Measurements from ENCODE around the gene MRPL32. TPM values are rescaled to one million over a fixed set of nuclear protein-coding genes. Genes with fewer than 3 reads are reported as not detected.

The MRPL32 gene
- total RNA-seq, 2 donors from 2014 or later = 48.3 to 65.7 TPM

DNA sequence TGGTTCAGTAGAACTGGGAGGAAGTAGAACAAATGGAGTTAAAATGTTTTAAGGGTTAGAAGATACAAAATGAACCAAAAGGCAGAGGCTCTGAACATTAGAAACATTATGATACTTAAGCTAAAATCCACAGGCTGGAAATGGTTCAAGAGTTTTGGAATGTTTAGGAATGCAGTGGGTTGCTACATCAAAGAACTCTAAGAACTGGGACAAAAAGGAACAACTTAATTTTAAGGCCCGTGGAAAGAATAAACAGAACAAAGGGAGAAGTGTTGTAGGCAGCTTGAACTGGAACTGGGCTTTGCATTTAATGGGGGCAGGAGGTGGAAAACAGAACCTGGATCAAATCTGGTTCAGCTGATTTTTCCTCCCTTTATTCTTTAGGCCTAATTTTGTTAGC, 16.8 kb upstream of the MRPL32 start:
- H3K36me3 ChIP-seq = no peaks in the 10 kb centered on the region
- intact Hi-C loops (cut with DNase I) = no loop called here
- no peak overlapping the region for H3K4me3 ChIP-seq
- no peaks in the 10 kb centered on the region for H3K27me3 ChIP-seq (replicated peaks; ENCODE audit: insufficient read depth)
- TF ChIP-seq, protein P1, sequence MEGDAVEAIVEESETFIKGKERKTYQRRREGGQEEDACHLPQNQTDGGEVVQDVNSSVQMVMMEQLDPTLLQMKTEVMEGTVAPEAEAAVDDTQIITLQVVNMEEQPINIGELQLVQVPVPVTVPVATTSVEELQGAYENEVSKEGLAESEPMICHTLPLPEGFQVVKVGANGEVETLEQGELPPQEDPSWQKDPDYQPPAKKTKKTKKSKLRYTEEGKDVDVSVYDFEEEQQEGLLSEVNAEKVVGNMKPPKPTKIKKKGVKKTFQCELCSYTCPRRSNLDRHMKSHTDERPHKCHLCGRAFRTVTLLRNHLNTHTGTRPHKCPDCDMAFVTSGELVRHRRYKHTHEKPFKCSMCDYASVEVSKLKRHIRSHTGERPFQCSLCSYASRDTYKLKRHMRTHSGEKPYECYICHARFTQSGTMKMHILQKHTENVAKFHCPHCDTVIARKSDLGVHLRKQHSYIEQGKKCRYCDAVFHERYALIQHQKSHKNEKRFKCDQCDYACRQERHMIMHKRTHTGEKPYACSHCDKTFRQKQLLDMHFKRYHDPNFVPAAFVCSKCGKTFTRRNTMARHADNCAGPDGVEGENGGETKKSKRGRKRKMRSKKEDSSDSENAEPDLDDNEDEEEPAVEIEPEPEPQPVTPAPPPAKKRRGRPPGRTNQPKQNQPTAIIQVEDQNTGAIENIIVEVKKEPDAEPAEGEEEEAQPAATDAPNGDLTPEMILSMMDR (IDR thresholded peaks at IDR 0.05) = no peak
- TF ChIP-seq POLR2AphosphoS5 (IDR thresholded peaks at IDR 0.05) (no peak), POLR2A (IDR thresholded peaks at IDR 0.05) (no peak)
- DNase-seq (ENCODE audit: low spot score) = no peak
- 10% methylated on average over 1 of the region's 1 CpG for WGBS
- H3K9me3 ChIP-seq = no peaks in the 10 kb centered on the region
- no peaks in the 10 kb centered on the region for H3K4me1 ChIP-seq (replicated peaks)
- no peak overlapping the region for H3K27ac ChIP-seq

DNA sequence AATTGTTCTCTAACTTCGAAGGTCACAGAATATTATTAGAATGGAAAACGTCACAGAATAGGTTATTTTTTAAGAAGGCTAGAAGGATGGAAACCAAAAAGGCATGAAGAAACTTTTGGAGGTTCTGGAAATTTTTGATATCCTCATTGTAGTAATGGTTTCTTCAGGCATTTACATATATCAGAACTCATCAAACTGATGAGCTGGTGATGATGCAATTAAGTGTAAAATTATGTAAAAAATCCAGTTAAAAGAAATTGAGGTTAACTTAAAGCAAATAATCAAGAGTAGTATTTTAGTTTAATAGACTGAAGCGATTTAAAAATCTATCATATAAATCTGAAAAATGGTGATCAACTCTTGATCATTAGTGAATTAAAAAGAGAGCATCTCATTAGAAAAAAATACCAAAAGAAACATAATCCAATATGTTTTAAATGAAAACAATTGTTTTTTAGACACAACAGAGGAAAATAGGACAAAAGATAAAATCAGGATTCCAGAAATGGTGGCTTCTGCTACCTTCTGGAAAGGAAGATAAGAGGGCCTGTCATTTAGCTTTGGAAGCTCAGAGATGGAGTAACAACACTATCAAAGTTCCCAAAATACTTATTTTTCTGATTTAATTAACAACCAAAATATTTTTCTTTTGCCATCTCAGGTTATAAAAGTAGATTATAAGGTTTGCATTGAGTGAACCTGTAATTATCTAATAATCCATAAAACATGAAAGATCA, 10.0 kb upstream of the MRPL32 start:
- 91% methylated on average over 3 of the region's 3 CpGs for WGBS
- TF ChIP-seq, protein P1 (IDR thresholded peaks at IDR 0.05) = no peak

DNA sequence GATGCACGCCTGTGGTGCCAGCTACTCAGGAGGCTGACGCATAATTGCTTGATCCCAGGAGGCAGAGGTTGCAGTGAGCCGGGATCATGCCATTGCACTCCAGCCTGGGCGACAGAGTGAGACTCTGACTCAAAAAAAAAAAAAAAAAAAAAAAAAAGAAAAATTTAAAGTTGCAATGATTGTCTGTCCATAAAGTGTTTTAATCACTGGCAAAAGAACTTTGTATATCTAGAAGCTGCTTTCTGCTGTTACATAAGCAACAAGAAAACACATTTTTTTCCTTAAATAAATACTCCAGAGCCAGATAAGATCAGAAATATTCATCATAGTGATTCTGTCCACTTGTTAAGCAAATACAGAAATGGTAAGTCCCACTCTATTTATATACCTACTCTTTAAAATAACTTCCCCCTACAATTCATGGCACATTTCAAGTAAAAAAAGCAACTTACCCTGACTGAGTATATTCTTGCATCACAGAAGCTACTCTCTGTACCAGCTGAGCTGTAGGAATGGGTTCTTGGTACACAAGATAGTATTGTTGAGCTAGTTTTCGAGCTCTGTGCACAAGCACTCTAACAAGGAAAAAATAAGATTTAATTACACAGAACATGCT, 7.8 kb upstream of the MRPL32 start:
- no peak for DNase-seq (ENCODE audit: low spot score)
- intact Hi-C loops (cut with DNase I) = no loop called here

More for the DNA sequence above, 10.0 kb upstream of the MRPL32 start:
- DNase-seq (ENCODE audit: low spot score) = no peak
- no peak overlapping the region for H3K27ac ChIP-seq
- H3K4me3 ChIP-seq = no peak overlapping the region
- peaks cover 0 to 2% of the 10 kb centered on the region in 2 donors for H3K36me3 ChIP-seq
- intact Hi-C loops (cut with DNase I) = no loop called here
- H3K9me3 ChIP-seq = no peaks in the 10 kb centered on the region
- no peaks in the 10 kb centered on the region for H3K4me1 ChIP-seq (replicated peaks)
- no peaks in the 10 kb centered on the region for H3K27me3 ChIP-seq (replicated peaks; ENCODE audit: insufficient read depth)

DNA sequence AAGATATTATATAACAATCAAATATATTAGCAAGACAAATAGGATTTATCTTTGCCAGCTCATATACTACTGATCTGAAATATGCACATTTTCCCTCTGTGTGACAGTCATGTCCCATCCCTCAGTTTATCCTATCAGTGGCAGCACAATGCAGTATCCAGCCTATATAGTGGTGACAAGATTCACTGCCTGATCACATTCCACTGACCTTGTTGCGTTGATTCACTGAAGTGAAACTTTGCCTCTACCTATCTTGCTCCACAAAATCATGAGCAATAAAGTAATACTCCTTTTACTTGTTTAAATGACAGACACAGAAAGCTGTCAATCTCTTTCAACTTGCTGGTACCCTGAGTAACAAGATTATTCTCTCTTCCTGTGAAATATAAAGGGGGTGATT, 6.5 kb upstream of the MRPL32 start:
- H3K9me3 ChIP-seq = no peaks in the 10 kb centered on the region
- H3K36me3 ChIP-seq = peaks cover 0 to 2% of the 10 kb centered on the region in 2 donors
- TF ChIP-seq, protein P1 (IDR thresholded peaks at IDR 0.05) = no peak
- TF ChIP-seq POLR2A (IDR thresholded peaks at IDR 0.05) (no peak), POLR2AphosphoS5 (IDR thresholded peaks at IDR 0.05) (no peak)
- no peak for DNase-seq (ENCODE audit: low spot score)
- H3K4me1 ChIP-seq (replicated peaks) = peaks cover 7% of the 10 kb centered on the region
- H3K27me3 ChIP-seq (replicated peaks; ENCODE audit: insufficient read depth) = no peaks in the 10 kb centered on the region
- intact Hi-C loops (cut with DNase I) = no loop called here
- peak overlapping the region in 1 of 2 donors; percentile 22 for H3K27ac ChIP-seq
- no peak overlapping the region for H3K4me3 ChIP-seq
- WGBS = 70% methylated on average over 1 of the region's 1 CpG

More for the DNA sequence above, 7.8 kb upstream of the MRPL32 start:
- Histone ChIP-seq H3K9me3 (no peaks in the 10 kb centered on the region), H3K4me1 (replicated peaks) (peaks cover 7% of the 10 kb centered on the region), H3K36me3 (peaks cover 0 to 2% of the 10 kb centered on the region in 2 donors), H3K27me3 (replicated peaks; ENCODE audit: insufficient read depth) (no peaks in the 10 kb centered on the region), H3K27ac (no peak overlapping the region), H3K4me3 (no peak overlapping the region)
- TF ChIP-seq, protein P1 (IDR thresholded peaks at IDR 0.05) = no peak
- TF ChIP-seq POLR2AphosphoS5 (IDR thresholded peaks at IDR 0.05) (no peak), POLR2A (IDR thresholded peaks at IDR 0.05) (no peak)
- 80% methylated on average over 5 of the region's 5 CpGs for WGBS

DNA sequence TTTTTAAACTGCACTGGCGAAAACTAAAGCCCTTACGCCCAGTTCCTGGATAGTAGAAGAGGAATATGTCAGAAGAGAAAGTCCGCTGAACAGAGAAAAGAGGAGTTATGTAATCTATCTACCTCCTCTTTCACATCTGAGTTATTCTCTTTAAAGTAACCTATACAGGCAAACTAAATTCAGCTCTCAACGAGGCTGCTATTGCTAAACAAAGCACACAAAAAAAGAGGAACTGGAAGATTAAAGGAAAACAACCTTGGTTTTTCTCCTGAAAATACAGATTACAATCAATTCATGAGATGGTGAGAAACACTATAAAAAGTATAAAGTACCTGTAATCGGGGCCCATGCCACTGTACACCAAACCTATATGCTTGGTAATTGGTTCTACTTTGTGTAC, 6.0 kb upstream of the MRPL32 start:
- DNase-seq (ENCODE audit: low spot score) = no peak
- intact Hi-C loops (cut with DNase I) = no loop called here
- Histone ChIP-seq H3K36me3 (peaks cover 0 to 2% of the 10 kb centered on the region in 2 donors), H3K4me3 (no peak overlapping the region), H3K4me1 (replicated peaks) (peaks cover 7% of the 10 kb centered on the region), H3K27me3 (replicated peaks; ENCODE audit: insufficient read depth) (no peaks in the 10 kb centered on the region), H3K27ac (peak overlapping the region in 1 of 2 donors; percentile 22), H3K9me3 (no peaks in the 10 kb centered on the region)
- WGBS = 68% methylated on average over 5 of the region's 5 CpGs
- TF ChIP-seq, protein P1 (IDR thresholded peaks at IDR 0.05) = no peak
- no peak for TF ChIP-seq POLR2A (IDR thresholded peaks at IDR 0.05)
- no peak for TF ChIP-seq POLR2AphosphoS5 (IDR thresholded peaks at IDR 0.05)
